K562 (cell line): ENCODE measurements around the gene PLCG2. TPM values are rescaled to one million over a fixed set of nuclear protein-coding genes. Genes with fewer than 3 reads are reported as not detected.

Experiments used
- BHLHE40 ChIP-seq: IDR thresholded peaks from 2 replicates; pipeline ENCODE4 v1.6.1; 2011; ENCODE audit warnings: low read length, improper control_type of control experiment
- NCOA2 ChIP-seq, 2 experiments: fragments of 450-650 bp; IDR thresholded peaks; 2 replicates each; pipeline ENCODE4 v1.6.1; 2018; ENCODE audit warnings: mild to moderate bottlenecking in 2 of 2, moderate library complexity in 1 of 2; ENCODE audit not compliant: partially characterized antibody in 2 of 2
- NFE2L1 ChIP-seq: fragments of 450-650 bp; IDR thresholded peaks from 2 replicates; pipeline ENCODE4 v1.6.1; 2016; ENCODE audit warnings: missing genetic modification characterization, low read depth, mild to moderate bottlenecking, missing compliant biosample characterization, moderate library complexity, borderline replicate concordance
- ZFP30 ChIP-seq: fragments of 250-450 bp; sonication (Bioruptor Pico); IDR thresholded peaks from 2 replicates; pipeline ENCODE4 v1.8.0; 2022; ENCODE audit warnings: moderate library complexity, mild to moderate bottlenecking, inconsistent platforms, borderline replicate concordance
- ZNF766 ChIP-seq: fragments of 200-800 bp; sonication (Bioruptor generic); conservative IDR thresholded peaks from 2 replicates; pipeline ENCODE4 v1.6.1; 2016; ENCODE audit warnings: missing genetic modification characterization, missing compliant biosample characterization
- polyA plus RNA-seq, 8 experiments: library from polyadenylated mRNA; depleted of rRNA in 4 of 8; stranded (reverse) in 5 of 8; unstranded in 3 of 8; fragments of >200 nt; fragmentation: Nextera tagmentation in 2 of 8; fragmentation: Illumina TruSeq in 1 of 8; extraction: Ambion mirVana in 2 of 8; extraction: Trizol in 1 of 8; gene quantifications; 2 replicates each; pipeline versions ENCODE4 v1.2.1 to v1.2.3, GENCODE V29; 2011 to 2014; ENCODE audit warnings: inconsistent platforms in 1 of 8, missing spikeins in 1 of 8
- total RNA-seq, 7 experiments: library from RNA; depleted of rRNA in 6 of 7; stranded (reverse); fragments of >200 nt in 6 of 7; fragmentation: Illumina TruSeq in 2 of 7; extraction: Trizol in 2 of 7; gene quantifications; 2 replicates each; pipeline versions ENCODE4 v1.2.1 to v1.2.3, GENCODE V29; 2011 to 2021; ENCODE audit warnings: low replicate concordance in 1 of 7
- TF ChIP-seq, protein P1 (sequence below): fragments of 250-450 bp; sonication (Bioruptor Pico); IDR thresholded peaks from 2 replicates; pipeline ENCODE4 v1.4.0; 2020; ENCODE audit warnings: mild to moderate bottlenecking, moderate library complexity, borderline replicate concordance
- TF ChIP-seq, protein P2 (sequence below): fragments of 200-800 bp; sonication (Bioruptor generic); IDR thresholded peaks from 2 replicates; pipeline ENCODE4 v1.6.1; 2016; ENCODE audit warnings: missing genetic modification characterization, missing compliant biosample characterization
- TF ChIP-seq, protein P3 (sequence below): fragments of 450-650 bp; IDR thresholded peaks from 2 replicates; pipeline ENCODE4 v1.6.1; 2016; ENCODE audit warnings: mild to moderate bottlenecking, moderate library complexity

The PLCG2 gene
- total and polyA plus RNA-seq, 9 of the 15 experiments (the other 6 are each of a cell fraction or from before 2014, with no cell fraction given), result 0.94 to 7.1 (median 3.1) TPM

DNA sequence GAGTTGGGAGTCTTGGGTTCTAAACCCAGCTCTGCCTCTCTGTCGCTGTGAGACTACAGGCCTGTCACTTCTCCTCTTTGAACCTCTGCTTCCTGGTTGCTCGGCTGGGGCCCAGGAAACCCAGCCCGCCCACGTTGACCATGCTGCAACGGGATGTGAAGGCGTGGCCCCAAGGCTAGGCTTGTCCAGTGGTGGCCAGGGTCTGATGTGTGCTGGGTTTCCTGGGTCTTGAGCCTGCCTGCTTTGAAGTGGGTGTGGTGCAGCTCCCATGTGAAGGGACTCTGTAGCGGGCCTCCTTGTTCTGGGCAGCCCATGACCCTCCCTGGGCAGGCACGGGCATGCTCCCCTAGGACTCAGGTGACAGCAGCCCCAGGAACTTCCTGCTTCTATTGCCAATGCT lies 149.9 kb downstream of the PLCG2 start (continued):
- TF ChIP-seq, protein P1, sequence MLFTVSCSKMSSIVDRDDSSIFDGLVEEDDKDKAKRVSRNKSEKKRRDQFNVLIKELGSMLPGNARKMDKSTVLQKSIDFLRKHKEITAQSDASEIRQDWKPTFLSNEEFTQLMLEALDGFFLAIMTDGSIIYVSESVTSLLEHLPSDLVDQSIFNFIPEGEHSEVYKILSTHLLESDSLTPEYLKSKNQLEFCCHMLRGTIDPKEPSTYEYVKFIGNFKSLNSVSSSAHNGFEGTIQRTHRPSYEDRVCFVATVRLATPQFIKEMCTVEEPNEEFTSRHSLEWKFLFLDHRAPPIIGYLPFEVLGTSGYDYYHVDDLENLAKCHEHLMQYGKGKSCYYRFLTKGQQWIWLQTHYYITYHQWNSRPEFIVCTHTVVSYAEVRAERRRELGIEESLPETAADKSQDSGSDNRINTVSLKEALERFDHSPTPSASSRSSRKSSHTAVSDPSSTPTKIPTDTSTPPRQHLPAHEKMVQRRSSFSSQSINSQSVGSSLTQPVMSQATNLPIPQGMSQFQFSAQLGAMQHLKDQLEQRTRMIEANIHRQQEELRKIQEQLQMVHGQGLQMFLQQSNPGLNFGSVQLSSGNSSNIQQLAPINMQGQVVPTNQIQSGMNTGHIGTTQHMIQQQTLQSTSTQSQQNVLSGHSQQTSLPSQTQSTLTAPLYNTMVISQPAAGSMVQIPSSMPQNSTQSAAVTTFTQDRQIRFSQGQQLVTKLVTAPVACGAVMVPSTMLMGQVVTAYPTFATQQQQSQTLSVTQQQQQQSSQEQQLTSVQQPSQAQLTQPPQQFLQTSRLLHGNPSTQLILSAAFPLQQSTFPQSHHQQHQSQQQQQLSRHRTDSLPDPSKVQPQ (CRISPR knock-in tag), result no peak
- TF ChIP-seq ZFP30 (CRISPR knock-in tag), result no peak
- TF ChIP-seq, protein P2, sequence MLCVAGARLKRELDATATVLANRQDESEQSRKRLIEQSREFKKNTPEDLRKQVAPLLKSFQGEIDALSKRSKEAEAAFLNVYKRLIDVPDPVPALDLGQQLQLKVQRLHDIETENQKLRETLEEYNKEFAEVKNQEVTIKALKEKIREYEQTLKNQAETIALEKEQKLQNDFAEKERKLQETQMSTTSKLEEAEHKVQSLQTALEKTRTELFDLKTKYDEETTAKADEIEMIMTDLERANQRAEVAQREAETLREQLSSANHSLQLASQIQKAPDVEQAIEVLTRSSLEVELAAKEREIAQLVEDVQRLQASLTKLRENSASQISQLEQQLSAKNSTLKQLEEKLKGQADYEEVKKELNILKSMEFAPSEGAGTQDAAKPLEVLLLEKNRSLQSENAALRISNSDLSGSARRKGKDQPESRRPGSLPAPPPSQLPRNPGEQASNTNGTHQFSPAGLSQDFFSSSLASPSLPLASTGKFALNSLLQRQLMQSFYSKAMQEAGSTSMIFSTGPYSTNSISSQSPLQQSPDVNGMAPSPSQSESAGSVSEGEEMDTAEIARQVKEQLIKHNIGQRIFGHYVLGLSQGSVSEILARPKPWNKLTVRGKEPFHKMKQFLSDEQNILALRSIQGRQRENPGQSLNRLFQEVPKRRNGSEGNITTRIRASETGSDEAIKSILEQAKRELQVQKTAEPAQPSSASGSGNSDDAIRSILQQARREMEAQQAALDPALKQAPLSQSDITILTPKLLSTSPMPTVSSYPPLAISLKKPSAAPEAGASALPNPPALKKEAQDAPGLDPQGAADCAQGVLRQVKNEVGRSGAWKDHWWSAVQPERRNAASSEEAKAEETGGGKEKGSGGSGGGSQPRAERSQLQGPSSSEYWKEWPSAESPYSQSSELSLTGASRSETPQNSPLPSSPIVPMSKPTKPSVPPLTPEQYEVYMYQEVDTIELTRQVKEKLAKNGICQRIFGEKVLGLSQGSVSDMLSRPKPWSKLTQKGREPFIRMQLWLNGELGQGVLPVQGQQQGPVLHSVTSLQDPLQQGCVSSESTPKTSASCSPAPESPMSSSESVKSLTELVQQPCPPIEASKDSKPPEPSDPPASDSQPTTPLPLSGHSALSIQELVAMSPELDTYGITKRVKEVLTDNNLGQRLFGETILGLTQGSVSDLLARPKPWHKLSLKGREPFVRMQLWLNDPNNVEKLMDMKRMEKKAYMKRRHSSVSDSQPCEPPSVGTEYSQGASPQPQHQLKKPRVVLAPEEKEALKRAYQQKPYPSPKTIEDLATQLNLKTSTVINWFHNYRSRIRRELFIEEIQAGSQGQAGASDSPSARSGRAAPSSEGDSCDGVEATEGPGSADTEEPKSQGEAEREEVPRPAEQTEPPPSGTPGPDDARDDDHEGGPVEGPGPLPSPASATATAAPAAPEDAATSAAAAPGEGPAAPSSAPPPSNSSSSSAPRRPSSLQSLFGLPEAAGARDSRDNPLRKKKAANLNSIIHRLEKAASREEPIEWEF (CRISPR knock-in tag), result no peak
- TF ChIP-seq, protein P3, sequence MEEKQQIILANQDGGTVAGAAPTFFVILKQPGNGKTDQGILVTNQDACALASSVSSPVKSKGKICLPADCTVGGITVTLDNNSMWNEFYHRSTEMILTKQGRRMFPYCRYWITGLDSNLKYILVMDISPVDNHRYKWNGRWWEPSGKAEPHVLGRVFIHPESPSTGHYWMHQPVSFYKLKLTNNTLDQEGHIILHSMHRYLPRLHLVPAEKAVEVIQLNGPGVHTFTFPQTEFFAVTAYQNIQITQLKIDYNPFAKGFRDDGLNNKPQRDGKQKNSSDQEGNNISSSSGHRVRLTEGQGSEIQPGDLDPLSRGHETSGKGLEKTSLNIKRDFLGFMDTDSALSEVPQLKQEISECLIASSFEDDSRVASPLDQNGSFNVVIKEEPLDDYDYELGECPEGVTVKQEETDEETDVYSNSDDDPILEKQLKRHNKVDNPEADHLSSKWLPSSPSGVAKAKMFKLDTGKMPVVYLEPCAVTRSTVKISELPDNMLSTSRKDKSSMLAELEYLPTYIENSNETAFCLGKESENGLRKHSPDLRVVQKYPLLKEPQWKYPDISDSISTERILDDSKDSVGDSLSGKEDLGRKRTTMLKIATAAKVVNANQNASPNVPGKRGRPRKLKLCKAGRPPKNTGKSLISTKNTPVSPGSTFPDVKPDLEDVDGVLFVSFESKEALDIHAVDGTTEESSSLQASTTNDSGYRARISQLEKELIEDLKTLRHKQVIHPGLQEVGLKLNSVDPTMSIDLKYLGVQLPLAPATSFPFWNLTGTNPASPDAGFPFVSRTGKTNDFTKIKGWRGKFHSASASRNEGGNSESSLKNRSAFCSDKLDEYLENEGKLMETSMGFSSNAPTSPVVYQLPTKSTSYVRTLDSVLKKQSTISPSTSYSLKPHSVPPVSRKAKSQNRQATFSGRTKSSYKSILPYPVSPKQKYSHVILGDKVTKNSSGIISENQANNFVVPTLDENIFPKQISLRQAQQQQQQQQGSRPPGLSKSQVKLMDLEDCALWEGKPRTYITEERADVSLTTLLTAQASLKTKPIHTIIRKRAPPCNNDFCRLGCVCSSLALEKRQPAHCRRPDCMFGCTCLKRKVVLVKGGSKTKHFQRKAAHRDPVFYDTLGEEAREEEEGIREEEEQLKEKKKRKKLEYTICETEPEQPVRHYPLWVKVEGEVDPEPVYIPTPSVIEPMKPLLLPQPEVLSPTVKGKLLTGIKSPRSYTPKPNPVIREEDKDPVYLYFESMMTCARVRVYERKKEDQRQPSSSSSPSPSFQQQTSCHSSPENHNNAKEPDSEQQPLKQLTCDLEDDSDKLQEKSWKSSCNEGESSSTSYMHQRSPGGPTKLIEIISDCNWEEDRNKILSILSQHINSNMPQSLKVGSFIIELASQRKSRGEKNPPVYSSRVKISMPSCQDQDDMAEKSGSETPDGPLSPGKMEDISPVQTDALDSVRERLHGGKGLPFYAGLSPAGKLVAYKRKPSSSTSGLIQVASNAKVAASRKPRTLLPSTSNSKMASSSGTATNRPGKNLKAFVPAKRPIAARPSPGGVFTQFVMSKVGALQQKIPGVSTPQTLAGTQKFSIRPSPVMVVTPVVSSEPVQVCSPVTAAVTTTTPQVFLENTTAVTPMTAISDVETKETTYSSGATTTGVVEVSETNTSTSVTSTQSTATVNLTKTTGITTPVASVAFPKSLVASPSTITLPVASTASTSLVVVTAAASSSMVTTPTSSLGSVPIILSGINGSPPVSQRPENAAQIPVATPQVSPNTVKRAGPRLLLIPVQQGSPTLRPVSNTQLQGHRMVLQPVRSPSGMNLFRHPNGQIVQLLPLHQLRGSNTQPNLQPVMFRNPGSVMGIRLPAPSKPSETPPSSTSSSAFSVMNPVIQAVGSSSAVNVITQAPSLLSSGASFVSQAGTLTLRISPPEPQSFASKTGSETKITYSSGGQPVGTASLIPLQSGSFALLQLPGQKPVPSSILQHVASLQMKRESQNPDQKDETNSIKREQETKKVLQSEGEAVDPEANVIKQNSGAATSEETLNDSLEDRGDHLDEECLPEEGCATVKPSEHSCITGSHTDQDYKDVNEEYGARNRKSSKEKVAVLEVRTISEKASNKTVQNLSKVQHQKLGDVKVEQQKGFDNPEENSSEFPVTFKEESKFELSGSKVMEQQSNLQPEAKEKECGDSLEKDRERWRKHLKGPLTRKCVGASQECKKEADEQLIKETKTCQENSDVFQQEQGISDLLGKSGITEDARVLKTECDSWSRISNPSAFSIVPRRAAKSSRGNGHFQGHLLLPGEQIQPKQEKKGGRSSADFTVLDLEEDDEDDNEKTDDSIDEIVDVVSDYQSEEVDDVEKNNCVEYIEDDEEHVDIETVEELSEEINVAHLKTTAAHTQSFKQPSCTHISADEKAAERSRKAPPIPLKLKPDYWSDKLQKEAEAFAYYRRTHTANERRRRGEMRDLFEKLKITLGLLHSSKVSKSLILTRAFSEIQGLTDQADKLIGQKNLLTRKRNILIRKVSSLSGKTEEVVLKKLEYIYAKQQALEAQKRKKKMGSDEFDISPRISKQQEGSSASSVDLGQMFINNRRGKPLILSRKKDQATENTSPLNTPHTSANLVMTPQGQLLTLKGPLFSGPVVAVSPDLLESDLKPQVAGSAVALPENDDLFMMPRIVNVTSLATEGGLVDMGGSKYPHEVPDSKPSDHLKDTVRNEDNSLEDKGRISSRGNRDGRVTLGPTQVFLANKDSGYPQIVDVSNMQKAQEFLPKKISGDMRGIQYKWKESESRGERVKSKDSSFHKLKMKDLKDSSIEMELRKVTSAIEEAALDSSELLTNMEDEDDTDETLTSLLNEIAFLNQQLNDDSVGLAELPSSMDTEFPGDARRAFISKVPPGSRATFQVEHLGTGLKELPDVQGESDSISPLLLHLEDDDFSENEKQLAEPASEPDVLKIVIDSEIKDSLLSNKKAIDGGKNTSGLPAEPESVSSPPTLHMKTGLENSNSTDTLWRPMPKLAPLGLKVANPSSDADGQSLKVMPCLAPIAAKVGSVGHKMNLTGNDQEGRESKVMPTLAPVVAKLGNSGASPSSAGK, result peak; percentile 56
- TF ChIP-seq NFE2L1 (tag), result no peak
- no peak for TF ChIP-seq ZNF766
- no peak for TF ChIP-seq NCOA2 (IDR thresholded peaks at IDR 0.05; ENCODE audit: partially characterized antibody in 2 of 2)
- no peak for TF ChIP-seq BHLHE40
